ENCODE measurements around the gene DAAM2. TPM values are rescaled to one million over a fixed set of nuclear protein-coding genes. Genes with fewer than 3 reads are reported as not detected.

Gene DAAM2
- polyA plus RNA-seq, 3 donors, result not detected

DNA sequence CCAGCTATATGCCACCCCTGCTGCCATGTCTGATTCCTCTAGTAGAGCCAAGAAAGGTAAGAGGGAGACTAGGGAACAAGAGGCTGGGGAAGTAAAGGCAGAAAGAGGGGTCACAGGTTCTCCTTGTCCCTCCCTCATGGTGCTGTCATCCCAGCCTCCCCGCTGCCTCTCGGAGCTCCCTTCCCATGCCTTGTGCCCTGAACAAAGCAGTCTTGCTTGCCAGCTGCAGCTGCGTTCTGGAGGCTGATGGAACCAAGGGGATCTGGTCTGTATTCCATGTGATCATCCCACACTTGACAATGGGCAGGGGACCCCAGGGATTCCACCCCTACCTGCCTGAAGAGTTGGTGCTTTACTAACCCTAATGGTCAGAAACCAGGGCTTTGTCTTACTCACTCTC lies 61.4 kb downstream of the DAAM2 start:
- H2AFZ ChIP-seq (ENCODE audit: insufficient read depth, low read depth, low read length, poor library complexity, severe bottlenecking), result no peak overlapping the region
- no peaks in the 10 kb centered on the region for H3K4me1 ChIP-seq (ENCODE audit: control insufficient read depth in 1 of 2, insufficient read depth in 2 of 2, low read length in 2 of 2)
- H3K4me3 ChIP-seq (replicated peaks in 1 of 3; ENCODE audit: low read depth in 2 of 3, low read length in 3 of 3), result no peak overlapping the region
- no peaks in the 10 kb centered on the region for H3K36me3 Mint-ChIP-seq
- no peaks in the 10 kb centered on the region for H3K36me3 ChIP-seq (replicated peaks in 1 of 2; ENCODE audit: control insufficient read depth in 1 of 2, insufficient read depth in 2 of 2, low read length in 2 of 2)
- H3K4me3 Mint-ChIP-seq, result no peak overlapping the region
- H3K27me3 Mint-ChIP-seq (ENCODE audit: low read depth in 3 of 3), result peaks cover 3 to 10% (median 7%) of the 10 kb centered on the region in 3 donors
- no peaks in the 10 kb centered on the region for H4K20me1 ChIP-seq (ENCODE audit: insufficient read depth, low read length)
- no peak overlapping the region for H3K4me2 ChIP-seq (replicated peaks; ENCODE audit: extremely low read depth, low read length, poor library complexity, severe bottlenecking)
- DNase-seq, result no peak
- TF ChIP-seq, protein P1, sequence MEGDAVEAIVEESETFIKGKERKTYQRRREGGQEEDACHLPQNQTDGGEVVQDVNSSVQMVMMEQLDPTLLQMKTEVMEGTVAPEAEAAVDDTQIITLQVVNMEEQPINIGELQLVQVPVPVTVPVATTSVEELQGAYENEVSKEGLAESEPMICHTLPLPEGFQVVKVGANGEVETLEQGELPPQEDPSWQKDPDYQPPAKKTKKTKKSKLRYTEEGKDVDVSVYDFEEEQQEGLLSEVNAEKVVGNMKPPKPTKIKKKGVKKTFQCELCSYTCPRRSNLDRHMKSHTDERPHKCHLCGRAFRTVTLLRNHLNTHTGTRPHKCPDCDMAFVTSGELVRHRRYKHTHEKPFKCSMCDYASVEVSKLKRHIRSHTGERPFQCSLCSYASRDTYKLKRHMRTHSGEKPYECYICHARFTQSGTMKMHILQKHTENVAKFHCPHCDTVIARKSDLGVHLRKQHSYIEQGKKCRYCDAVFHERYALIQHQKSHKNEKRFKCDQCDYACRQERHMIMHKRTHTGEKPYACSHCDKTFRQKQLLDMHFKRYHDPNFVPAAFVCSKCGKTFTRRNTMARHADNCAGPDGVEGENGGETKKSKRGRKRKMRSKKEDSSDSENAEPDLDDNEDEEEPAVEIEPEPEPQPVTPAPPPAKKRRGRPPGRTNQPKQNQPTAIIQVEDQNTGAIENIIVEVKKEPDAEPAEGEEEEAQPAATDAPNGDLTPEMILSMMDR (IDR thresholded peaks at IDR 0.05), result no peak
- no peaks in the 10 kb centered on the region for H3K27me3 ChIP-seq (ENCODE audit: control insufficient read depth in 2 of 2, insufficient read depth in 2 of 2, low read length in 2 of 2)
- H3K9me3 Mint-ChIP-seq, result peaks cover 0 to 2% (median 0%) of the 10 kb centered on the region in 7 donors
- H3K27ac ChIP-seq (ENCODE audit: low read depth in 1 of 2, low read length in 2 of 2), result no peak overlapping the region
- no peak overlapping the region for H3K9ac ChIP-seq (ENCODE audit: insufficient read depth, low read length, poor library complexity, severe bottlenecking)
- intact Hi-C loops (cut with micrococcal nuclease), result no loop called here
- no peak overlapping the region for H3K27ac Mint-ChIP-seq
- WGBS (ENCODE audit: insufficient coverage), result 100% methylated on average over 2 of the region's 3 CpGs
- H3K9me3 ChIP-seq (replicated peaks in 1 of 2; ENCODE audit: control insufficient read depth in 1 of 2, insufficient read depth in 1 of 2, low read length in 2 of 2), result no peaks in the 10 kb centered on the region
- H3K79me2 ChIP-seq (ENCODE audit: insufficient read depth, low read length), result no peaks in the 10 kb centered on the region
- H3K4me1 Mint-ChIP-seq, result no peaks in the 10 kb centered on the region

DNA sequence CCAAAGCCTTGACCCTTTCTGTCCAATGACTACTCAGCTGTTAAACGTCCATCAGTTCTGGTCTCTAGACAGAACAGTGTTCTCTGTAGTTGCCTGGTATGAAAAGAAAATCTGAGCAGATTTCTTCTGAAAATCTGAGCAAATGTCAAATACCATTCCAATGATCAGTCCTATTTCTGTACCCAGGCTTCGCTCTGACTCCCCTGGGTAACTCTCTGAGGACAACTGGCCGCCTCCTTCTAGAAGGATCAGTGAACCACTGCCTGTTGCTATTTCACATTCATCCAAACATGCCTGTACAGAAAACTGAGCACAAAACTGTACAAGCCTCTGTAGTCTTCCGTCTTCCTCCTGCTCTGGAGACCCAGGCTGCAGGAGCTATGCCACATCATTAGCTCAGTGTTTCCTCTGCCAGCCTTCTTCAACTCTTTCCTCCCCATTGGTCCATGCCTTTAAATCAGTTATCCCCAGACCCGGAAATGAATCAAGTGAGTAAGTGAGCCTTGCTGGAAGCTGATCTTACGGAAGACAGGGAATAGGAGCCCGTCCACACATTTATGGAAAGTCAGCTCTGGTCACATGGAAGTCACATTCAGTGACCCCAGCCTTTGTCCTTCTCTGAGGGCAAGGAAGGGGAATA lies 63.3 kb downstream of the DAAM2 start:
- no peak overlapping the region for H3K4me2 ChIP-seq (replicated peaks; ENCODE audit: extremely low read depth, low read length, poor library complexity, severe bottlenecking)
- Mint-ChIP-seq H3K36me3 (no peaks in the 10 kb centered on the region), H3K4me3 (no peak overlapping the region), H3K27ac (no peak overlapping the region), H3K4me1 (no peaks in the 10 kb centered on the region), H3K9me3 (peaks cover 0 to 2% (median 0%) of the 10 kb centered on the region in 7 donors), H3K27me3 (ENCODE audit: low read depth in 3 of 3) (peaks cover 5 to 9% (median 7%) of the 10 kb centered on the region in 3 donors)
- intact Hi-C loops (cut with micrococcal nuclease), result no loop called here
- H4K20me1 ChIP-seq (ENCODE audit: insufficient read depth, low read length), result no peaks in the 10 kb centered on the region
- no peaks in the 10 kb centered on the region for H3K9me3 ChIP-seq (replicated peaks in 1 of 2; ENCODE audit: control insufficient read depth in 1 of 2, insufficient read depth in 1 of 2, low read length in 2 of 2)
- no peaks in the 10 kb centered on the region for H3K27me3 ChIP-seq (ENCODE audit: control insufficient read depth in 2 of 2, insufficient read depth in 2 of 2, low read length in 2 of 2)
- no peak for DNase-seq
- H3K4me1 ChIP-seq (ENCODE audit: control insufficient read depth in 1 of 2, insufficient read depth in 2 of 2, low read length in 2 of 2), result no peaks in the 10 kb centered on the region
- H3K9ac ChIP-seq (ENCODE audit: insufficient read depth, low read length, poor library complexity, severe bottlenecking), result no peak overlapping the region
- H2AFZ ChIP-seq (ENCODE audit: insufficient read depth, low read depth, low read length, poor library complexity, severe bottlenecking), result no peak overlapping the region
- H3K79me2 ChIP-seq (ENCODE audit: insufficient read depth, low read length), result no peaks in the 10 kb centered on the region
- no peak overlapping the region for H3K27ac ChIP-seq (ENCODE audit: low read depth in 1 of 2, low read length in 2 of 2)
- TF ChIP-seq, protein P1 (IDR thresholded peaks at IDR 0.05), result no peak
- H3K4me3 ChIP-seq (replicated peaks in 1 of 3; ENCODE audit: low read depth in 2 of 3, low read length in 3 of 3), result no peak overlapping the region
- no peaks in the 10 kb centered on the region for H3K36me3 ChIP-seq (replicated peaks in 1 of 2; ENCODE audit: control insufficient read depth in 1 of 2, insufficient read depth in 2 of 2, low read length in 2 of 2)
- WGBS (ENCODE audit: insufficient coverage), result 90% methylated on average over 5 of the region's 7 CpGs

Data from CD14-positive monocyte (primary cell).